Measurements from ENCODE around the gene MESP1.

DNA sequence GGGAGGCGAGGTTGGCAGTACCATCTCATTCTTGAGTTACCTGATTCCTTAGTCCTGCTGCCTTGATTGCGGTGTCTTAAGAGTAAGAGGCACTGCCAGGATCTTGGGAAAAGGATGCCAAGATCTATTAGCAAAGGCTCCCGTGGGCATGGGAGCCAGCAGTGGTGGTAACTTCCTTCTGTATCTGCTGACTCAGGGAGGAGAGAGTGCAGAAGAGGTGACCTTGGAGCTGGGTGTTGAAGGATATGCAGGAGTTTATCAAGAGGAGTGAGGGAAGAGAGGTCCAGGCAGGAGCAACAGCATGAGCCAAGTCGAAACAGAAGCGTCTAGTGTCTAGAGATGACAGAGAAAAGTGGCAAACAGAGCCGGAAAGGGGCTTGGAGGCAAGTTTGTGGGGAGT is 29.6 kb upstream of the MESP1 start:
- TF ChIP-seq POLR2A (IDR thresholded peaks at IDR 0.05) (no peak), POLR2AphosphoS5 (IDR thresholded peaks at IDR 0.05; ENCODE audit: insufficient read depth in 1 of 2, low read depth in 1 of 2) (no peak)
- TF ChIP-seq, protein P1, sequence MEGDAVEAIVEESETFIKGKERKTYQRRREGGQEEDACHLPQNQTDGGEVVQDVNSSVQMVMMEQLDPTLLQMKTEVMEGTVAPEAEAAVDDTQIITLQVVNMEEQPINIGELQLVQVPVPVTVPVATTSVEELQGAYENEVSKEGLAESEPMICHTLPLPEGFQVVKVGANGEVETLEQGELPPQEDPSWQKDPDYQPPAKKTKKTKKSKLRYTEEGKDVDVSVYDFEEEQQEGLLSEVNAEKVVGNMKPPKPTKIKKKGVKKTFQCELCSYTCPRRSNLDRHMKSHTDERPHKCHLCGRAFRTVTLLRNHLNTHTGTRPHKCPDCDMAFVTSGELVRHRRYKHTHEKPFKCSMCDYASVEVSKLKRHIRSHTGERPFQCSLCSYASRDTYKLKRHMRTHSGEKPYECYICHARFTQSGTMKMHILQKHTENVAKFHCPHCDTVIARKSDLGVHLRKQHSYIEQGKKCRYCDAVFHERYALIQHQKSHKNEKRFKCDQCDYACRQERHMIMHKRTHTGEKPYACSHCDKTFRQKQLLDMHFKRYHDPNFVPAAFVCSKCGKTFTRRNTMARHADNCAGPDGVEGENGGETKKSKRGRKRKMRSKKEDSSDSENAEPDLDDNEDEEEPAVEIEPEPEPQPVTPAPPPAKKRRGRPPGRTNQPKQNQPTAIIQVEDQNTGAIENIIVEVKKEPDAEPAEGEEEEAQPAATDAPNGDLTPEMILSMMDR (IDR thresholded peaks at IDR 0.05) = no peak
